ENCODE measurements around the gene AZI2. TPM values are rescaled to one million over a fixed set of nuclear protein-coding genes. Genes with fewer than 3 reads are reported as not detected.

The AZI2 gene
- total RNA-seq, 1 experiment from 2014 or later = 47.3 TPM

- DNase-seq = no peak
- no peak for TF ChIP-seq CTCF (IDR thresholded peaks at IDR 0.05; ENCODE audit: unreplicated experiment)
- no TSS peak for BruUV-seq (replicated peaks)
- Mint-ChIP-seq H3K36me3 (ENCODE audit: insufficient read depth, unreplicated experiment) (peaks cover 2% of the 10 kb centered on the region), H3K4me3 (ENCODE audit: low read depth, unreplicated experiment) (no peak overlapping the region), H3K27me3 (ENCODE audit: unreplicated experiment) (no peaks in the 10 kb centered on the region), H3K4me1 (ENCODE audit: low read depth, unreplicated experiment) (no peaks in the 10 kb centered on the region), H3K27ac (ENCODE audit: unreplicated experiment) (no peak overlapping the region), H3K9me3 (ENCODE audit: low read depth, unreplicated experiment) (no peaks in the 10 kb centered on the region)
- intact Hi-C loops (cut with micrococcal nuclease; ENCODE audit: unreplicated experiment) = no loop called here
- CTCF ChIA-PET = no interaction called here
Observed at GRCh38 chr3:28278918-28279317, 69.7 kb downstream of the AZI2 start.

GRCh38 chr3:28273837-28274236 is 74.8 kb downstream of the AZI2 start:
- Mint-ChIP-seq H3K36me3 (ENCODE audit: insufficient read depth, unreplicated experiment) (peaks cover 13% of the 10 kb centered on the region), H3K27ac (ENCODE audit: unreplicated experiment) (no peak overlapping the region), H3K27me3 (ENCODE audit: unreplicated experiment) (no peaks in the 10 kb centered on the region), H3K4me3 (ENCODE audit: low read depth, unreplicated experiment) (no peak overlapping the region), H3K9me3 (ENCODE audit: low read depth, unreplicated experiment) (peaks cover 8% of the 10 kb centered on the region), H3K4me1 (ENCODE audit: low read depth, unreplicated experiment) (no peaks in the 10 kb centered on the region)
- CTCF ChIA-PET = interaction anchor here (0.6 kb wide), 2 partner anchors 19 to 39 kb away, joined by 3 read pairs; no protein-coding TSS in a partner anchor
- TF ChIP-seq CTCF (IDR thresholded peaks at IDR 0.05; ENCODE audit: unreplicated experiment) = no peak
- no TSS peak for BruUV-seq (replicated peaks)
- intact Hi-C loops (cut with micrococcal nuclease; ENCODE audit: unreplicated experiment) = no loop called here
- no peak for DNase-seq

Other genes with a start within 250 kb of the AZI2 start
- gene CMC1, start 107.2 kb downstream of the AZI2 start, total RNA-seq (2022) = 24.3 and 32.0 TPM in 2 replicates
- gene ZCWPW2, start 103 bp downstream of the AZI2 start, total RNA-seq (2022) = 0.42 TPM in 1 of 2 replicates, not detected in the other

Measured in Calu3 (cell line).